Smooth muscle cell of the brain vasculature (primary cell): ENCODE data around the gene F12.

Experiments used
- DNase-seq: peaks from one replicate; pipeline ENCODE4 v3.0.0-alpha.2; 2012; ENCODE audit warnings: low read depth, low spot score

Gene F12

DNA sequence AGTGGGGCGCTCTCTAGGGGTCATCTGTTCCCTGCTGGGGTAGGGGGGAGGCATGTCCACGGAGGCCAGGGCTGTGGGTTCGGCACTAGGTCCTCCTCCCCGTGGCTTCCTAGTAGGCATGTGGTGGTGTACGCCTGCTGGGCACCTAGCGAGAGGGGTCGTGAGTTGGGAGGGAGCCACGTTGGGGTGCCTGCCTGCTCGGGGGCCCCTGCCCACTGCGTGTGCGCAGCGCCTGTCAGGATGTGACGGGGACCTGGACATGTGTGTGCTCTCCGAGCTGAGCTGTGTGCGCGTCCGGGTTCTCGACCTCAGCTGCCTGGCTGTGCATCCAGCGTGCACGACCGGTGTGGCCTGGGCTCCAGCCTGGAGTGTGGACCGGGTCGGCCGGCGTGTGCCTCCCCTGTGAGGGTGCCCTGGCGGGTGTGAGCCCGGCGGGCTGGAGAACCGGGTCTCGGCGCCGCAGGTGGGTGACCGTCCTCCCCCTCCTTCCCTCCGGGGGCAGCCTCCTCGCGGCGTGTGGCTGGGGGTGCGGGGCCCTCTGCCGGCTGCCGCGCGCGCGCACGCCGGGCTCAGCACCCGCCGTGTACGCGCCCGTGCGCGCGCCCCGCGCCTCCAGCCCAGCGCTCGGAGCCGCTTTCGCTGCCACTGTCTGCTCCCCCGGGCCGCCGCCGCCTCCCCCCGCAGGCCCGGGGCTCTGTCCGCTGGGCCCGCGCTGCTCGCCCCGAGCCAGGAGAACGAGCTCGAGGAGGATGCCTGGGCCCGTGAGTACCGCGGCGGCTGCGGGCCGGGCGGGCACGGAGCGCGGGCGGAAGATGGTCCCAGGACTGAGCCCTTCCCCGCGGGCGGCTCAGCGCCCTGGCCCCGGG lies 37.1 kb upstream of the F12 start, which contains the start of gene PRR7:
Gene PRR7 (plus strand): TSS at position 615 of the 866 bp plus-strand sequence. CDS start 8,254 bp downstream, outside the sequence.
- DNase-seq, result no peak

DNA sequence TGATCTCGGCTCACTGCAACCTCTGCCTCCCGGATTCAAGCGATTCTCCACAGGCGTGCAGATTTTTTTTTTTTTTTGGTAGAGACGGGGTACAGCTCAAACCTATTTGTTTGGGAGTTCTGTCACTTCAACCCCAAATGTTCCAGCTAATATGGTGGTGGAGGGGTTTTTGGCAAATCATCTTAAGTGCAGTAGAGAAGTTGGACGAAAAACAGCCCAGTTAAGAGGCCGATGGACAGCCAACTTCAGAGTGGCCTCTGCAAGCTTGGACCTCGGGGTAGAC lies 36.5 kb upstream of the F12 start:
- DNase-seq, result no peak

DNA sequence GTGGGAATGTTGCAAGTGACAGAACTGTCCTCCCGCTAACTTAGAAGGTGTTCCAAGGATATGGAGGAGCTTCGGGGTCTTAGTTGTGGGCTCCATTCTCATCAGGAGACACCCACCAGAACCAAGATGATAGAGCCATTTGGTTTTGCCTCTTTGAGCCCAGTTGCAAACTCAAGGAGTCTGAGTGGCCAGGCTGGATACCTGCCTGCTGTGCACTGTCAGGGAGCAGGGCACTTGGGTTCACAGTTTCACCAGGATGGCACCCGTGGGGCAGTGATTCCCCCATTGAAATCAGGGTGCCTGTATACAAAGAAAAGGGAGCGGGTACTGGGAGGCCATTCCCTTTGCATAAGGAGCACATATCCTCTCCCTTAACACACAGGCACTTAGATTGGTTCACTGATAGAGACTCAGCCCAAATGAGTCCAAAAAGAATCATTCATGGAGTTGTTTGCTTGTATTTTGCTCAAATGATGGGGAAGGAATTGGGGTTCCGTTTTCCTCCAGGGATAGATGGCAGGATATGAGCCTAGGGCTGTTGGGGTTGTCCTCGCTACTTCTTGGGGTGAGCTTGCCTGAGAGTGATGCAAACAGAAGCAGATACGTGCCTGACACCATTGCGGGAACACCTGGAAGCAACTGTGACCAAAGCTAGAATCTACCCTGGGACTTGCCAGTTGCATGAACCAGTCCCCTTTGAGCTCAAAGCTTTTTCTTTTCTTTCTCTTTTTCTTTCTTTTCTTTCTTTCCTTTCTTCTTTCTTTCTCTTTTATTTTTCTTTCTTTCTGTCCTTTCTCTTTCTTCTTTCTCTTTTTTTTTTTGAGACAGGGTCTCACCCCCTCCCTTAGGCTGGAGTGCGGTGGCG lies 35.9 kb upstream of the F12 start:
- DNase-seq, result no peak

DNA sequence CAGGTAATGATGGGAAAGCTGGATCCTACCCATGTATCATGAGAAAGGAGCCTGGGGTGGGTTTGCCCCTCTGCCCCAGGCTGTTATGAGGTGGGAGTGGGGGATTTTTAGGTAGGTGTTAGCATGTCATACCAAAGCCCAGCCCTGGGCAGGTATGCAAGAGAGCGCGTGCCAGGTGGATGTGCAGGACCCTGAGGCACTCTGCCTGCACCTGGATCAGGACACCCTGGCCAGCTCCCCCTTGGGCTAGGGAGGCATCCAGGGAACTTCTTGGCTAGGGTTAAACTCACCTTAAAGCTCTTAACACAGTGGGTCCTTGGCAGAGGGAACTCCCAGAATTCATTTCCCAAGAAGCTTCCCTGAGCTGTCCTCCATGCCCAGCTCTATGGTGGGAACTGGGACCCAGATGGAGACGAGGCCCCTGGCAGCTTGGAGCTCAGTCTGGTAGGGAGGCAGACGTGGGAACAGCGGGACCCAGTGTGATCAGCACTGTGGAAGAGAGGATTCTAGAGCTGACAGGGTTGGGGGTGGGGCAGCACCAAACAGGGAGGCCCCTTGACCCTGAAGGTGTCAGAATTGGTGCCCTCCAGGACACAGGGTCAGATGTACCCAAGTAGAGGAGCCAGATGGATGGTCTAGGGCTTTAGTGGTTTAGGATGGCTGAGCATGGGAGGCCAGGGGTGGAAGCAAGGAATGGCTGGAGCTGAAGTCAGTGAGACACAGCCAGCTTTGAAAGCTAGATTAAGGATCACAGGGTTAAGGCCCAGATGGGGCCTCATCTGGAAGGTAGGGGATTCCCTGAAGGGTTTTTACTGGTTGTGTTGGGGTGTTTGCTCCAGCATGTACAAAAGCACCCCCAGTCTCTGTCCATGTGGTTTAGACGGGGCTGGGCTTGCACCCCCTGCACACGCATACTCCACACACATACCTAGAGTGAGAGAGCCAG lies 35.0 kb upstream of the F12 start:
- DNase-seq, result no peak

DNA sequence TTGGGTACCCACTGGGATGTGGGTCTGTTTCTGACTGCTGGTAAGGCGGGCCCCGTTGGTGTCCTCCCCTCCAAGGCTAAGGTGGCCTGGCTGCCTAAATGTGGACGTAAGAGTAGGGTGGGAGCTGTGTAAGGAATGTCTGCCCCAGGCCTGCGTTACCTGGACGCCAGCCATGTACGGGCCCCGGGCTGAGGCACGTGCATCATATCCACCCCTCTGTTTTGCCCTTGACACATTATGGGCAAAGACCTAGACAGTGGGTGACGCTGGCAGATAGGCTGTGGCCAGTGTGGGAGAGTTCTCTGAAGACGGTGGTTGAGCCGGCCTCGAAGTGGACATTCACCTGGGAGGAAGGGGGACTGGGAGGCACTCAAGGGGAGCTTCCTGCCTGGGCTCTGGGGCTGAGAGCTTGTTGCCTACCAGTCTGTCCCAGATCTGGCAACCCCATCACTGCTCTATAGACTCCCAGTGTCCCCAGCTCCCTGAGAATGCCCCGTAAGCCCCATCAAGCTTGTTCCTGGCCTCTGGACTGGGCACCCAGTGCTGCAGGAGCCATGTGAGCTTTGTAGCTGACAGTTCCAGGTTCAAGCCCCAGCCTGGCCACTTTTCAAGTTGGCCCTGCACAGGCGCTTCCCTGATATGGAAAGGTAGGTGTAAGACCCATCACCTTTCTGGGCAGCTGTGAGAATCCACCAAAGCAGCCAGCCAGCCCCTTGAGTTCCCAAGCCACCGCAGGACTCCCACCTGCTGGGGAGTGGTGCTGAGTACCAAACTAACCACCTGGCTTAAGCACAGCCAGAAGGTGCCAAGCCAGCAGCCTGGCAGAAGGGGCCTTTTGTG lies 34.0 kb upstream of the F12 start:
- no peak for DNase-seq

DNA sequence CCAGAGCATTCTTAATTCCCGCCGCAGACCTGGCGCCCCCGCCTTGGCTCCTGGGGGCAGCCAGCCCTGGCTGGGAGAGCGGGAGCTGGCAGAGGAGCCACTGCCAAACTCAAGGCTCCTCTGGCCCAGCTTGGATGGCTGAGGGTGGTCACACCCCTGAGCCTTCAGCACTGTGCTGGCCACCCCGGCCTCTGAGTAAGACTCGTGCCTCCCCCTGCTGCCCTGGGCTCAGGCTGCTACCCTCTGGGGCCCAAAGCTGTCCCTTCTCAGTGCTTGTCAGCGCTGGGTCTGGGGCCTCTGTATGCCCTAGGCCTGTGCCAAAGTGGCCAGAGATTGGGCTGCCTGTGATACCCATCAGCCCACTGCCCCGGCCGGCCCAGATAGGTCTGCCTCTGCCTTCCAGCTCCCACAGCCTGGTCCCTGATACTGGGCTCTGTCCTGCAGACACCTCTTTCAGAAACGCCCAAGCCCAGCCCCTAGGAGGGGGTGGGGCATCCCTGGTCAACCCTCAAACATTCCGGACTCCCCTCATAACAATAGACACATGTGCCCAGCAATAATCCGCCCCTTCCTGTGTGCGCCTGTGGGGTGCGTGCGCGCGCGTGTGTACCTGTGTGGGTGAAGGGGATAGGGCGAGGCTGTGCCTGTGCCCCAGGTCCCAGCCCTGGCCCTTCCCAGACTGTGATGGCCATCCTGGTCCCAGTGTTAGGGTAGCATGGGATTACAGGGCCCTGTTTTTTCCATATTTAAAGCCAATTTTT lies 32.9 kb upstream of the F12 start:
- no peak for DNase-seq

DNA sequence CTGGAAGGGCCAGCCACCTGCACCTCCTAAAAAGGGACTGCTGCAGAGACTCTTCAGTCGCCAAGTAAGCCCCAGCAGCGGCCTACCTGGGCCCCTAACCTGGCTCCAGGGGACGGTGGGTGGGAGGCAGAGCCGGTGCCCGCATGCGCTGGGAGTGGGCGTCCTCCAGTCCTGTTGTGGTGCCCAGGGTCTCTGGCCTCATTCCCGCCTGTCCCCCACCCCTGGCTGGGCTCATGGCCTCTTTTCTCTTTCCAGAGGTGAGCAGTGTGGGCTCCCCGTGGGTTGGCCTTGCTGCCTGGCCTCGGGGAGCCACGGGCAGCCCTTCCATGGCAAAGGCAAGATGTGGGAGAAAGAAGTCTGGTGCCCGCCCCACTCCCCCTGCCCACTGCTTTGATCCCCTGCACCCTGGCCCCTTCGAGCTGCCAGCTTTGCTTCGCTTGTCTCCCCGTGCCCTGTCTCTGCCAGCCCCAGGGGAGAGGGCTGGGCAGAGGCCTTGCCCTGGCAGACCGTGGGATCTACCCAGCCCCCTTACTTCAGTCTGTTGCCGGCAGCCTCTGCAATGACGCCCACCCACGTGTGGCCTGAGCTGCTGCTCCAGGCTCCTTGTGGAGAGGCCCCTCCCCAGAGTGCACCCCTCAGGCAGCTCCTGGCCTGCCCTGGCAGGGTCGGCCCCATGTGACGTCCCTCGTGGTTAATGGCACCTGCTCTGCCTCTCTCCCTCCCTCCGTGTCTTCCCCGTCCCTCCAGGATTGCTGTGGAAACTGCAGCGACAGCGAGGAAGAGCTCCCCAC lies 31.8 kb upstream of the F12 start:
- DNase-seq, result no peak

DNA sequence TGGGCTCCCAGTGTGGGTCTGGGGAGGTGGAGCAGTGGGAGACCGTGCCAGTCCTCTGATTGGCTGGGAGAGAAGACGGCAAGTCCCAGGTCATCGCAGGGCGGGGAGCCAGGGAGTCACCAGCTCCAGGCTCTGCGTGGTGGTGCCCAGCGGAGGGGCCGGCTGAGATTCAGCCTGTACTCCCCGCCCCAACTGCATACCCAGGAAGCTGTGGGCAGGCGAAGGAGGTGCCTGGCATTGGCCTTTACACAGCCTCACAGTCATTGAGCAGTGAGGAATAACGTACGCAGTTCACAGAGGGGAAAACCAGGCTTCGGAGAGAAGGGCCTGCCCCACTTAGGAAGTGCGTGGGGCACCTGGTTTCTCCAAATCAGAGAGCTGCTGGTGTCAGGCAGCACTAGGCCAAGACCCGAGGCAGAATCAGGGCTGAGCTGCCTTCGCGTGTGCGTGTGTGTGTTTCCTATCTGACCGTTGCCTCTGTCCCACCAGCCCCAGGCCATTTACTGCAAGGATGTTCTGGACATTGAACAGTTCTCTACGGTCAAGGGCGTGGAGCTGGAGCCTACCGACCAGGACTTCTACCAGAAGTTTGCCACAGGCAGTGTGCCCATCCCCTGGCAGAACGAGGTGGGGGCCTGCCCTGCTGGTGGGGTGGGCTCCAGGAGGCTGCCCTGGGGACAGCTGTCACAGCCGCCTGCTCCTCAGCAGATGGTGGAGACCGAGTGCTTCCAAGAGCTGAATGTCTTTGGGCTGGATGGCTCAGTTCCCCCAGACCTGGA lies 31.0 kb upstream of the F12 start:
- DNase-seq, result no peak

DNA sequence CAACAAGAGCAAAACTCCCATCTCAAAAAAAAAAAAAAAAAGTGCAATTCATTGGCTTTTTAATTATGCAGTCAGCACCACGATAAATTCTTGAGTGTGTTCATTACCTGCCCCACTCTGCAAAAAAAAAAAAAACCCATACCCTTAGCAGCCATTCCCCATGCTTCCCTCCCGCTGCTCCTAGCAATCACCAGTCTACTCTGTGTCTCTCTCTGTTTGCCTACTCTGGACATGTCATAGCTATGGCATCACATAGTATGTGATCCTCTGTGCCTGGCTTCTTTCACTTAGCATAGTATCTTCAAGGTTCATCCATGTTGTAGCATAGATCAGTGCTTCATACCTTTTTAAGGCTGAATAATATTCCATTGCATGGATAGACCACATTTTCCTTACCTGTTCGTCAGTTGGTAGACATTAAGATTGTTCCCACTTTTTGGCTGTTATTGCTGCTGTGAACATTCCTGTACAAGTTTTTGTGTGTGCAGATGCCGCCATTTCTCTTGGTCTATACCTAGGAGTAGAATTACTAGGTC lies 30.2 kb upstream of the F12 start:
- DNase-seq, result no peak

DNA sequence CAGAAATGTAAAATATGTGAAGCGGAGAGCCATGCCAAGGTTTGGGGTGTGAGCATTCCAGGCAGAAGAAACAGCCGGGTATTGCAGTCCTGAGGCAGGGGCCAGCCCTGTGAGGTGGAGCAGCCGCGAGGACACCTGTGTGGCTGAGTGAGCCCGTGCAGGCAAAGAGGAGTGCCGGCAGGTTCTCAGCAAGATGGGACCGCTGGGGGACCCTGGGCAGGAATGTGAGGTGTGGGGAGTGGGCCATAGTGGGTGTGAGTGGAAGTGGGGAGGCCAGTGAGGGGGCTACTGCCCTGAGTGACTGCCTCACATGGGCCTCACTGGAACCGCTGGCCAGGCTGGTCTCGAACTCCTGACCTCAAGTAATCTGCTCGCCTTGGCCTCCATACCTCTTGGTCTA lies 29.1 kb upstream of the F12 start:
- DNase-seq, result no peak

DNA sequence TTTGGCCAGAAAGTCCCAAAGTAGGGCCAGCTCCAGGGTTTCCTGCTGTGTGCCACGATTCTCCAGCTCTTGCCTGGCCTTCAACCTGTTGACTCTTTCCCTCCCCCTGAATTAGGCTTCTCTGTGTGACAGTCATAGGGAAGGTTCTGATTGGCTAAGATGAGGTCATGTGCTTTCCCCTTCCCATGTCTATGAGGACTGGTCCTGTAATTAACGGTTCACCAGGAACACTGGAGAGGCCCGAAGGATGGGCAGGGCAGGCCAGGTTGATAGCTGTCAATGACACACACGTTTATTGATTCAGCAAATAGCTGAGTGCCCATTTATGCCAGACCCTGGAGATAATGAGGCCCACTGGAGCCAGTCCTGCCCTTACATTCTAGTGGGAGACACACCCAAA lies 28.3 kb upstream of the F12 start:
- no peak for DNase-seq

DNA sequence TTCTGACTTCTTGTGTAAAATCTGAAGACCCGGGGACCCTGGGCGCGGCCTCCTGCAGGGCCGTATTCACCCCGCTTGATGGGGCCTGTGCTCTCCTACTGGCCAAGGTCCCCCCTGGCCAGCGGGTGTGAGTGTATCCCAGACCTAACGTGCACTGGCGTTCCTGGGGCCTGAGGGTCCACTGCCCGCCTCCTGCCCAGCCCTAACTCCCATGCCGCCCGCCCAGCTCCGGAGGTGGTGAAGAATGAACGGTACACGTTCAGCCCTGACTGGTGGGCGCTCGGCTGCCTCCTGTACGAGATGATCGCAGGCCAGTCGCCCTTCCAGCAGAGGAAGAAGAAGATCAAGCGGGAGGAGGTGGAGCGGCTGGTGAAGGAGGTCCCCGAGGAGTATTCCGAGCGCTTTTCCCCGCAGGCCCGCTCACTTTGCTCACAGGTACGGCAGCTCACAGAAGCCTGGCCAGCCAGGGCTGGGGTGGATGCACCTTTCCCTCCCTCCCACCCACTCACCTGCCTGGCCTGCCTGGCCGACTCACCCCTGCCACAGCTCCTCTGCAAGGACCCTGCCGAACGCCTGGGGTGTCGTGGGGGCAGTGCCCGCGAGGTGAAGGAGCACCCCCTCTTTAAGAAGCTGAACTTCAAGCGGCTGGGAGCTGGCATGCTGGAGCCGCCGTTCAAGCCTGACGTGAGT lies 26.6 kb upstream of the F12 start:
- no peak for DNase-seq

DNA sequence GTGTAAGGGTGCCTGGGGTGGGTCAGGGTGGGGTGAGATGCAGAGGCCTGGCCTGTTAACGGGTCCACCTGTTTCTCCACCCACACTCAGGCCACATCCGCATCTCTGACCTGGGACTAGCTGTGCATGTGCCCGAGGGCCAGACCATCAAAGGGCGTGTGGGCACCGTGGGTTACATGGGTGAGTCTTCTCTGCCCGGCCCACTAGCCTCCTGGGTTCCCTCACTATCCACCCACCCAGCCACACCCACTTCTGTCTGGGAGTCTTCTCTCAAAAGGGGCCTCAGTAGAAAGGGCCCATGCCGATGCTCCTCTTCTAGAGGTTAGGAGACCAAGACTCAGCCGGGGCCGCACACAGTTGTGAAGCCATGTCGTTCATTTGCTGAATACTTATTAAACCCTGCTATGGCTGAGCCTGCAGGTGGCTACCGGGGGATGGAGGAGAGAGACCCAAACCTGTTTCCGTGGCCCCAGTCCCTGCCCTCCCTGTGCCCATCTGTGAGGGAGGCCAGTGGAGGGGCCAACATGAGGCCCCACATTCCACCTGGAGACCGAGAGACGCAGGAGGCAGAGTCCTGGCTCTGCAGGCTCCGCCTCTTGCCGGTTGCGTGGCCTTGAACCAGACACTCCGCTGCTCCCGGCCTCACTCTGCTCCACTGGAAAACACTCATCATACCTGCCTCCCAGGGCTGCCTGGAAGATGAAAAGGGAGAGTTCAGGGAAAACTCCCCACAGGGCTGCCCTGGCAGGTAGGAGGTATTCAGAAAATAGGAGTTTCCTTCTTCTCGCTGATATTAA lies 25.8 kb upstream of the F12 start:
- no peak for DNase-seq

DNA sequence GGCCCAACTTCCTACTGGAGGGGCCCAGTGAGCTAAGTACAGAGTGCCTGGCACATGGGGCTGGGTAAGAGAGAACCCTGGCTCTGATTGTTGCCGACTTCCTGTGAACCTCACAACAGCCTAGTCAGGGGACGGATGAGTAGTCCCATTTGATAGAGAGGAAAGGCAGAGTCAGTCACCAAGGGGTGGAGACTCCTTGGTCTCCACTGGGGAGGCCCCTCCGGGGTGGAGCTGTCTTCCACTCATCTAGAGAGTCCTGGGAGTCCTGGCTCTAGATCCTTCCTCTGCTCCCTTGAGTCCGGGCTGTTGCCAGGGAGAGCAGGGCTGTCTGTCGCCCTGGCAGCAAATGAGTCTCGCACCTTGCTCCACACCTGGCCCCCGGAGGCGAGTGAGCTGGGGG lies 25.1 kb upstream of the F12 start:
- no peak for DNase-seq

DNA sequence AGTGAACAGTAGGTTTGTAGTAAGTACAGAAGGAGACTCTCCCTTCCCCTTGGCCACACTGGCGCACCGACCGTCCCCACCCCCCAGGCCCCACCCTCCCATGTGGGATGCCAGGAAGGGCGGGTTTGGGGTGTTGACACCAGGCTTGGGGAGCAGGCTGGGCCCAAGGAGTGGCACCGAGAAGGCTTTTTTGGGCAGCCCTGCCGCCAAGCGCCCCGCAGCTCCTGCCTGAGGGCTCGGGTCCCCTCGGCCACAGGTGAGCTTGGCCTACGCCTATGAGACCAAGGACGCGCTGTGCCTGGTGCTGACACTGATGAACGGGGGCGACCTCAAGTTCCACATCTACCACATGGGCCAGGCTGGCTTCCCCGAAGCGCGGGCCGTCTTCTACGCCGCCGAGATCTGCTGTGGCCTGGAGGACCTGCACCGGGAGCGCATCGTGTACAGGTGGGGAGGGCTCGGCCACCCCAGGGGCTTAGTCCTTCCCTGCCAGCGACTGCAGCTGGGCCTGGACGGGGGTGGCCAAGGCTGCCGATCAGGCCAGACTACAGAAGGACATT lies 24.4 kb upstream of the F12 start:
- no peak for DNase-seq

DNA sequence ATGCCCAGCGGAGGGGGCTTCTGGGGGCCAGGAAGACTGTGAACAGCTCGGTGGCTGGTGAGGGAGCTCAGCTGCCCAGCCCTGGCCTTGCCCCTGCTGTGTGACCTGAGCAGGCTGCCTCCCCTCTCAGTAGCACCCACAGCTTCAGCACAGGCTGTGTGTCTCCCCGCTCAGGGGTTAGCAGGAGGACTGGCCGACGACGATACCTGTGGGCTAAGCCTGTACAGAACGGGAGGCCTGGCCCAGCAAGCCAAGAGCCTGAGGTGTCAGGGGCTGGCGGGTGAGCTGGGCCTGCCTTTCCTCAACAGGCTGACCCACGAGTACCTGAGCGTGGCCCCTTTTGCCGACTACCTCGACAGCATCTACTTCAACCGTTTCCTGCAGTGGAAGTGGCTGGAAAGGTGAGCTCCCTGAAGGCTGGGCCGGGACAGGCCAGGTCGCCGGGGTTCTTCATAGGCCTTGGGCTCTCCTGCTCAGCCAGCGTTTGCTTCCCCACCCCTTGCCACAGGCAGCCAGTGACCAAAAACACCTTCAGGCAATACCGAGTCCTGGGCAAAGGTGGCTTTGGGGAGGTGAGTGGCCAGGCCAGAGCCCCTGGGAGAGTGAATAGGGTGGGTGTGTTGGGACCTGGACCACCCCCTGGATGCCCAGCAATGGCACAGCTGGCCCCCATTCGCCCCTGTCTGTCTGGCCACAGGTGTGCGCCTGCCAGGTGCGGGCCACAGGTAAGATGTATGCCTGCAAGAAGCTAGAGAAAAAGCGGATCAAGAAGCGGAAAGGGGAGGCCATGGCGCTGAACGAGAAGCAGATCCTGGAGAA lies 23.7 kb upstream of the F12 start:
- DNase-seq, result no peak
